Duodenal mucosa (tissue), 2 donors: Measurements from ENCODE around the gene MYOM1.
"Not testable (repeated sequence)": the region's sequence is repeated elsewhere in the genome, so short reads cannot be mapped to it uniquely, and the experiment has no call there.

ENCODE experiments used
- H3K27ac ChIP-seq: one replicate; pipeline ENCODE4 v1.7.0; 2013; ENCODE audit warnings: low read depth, low read length
- H3K27me3 ChIP-seq, 2 donors: one replicate each; pipeline ENCODE4 v1.7.0; 2013; ENCODE audit warnings: low read length in 2 of 2, control low read depth in 1 of 2; ENCODE audit not compliant: insufficient read depth in 2 of 2, control insufficient read depth in 1 of 2
- H3K36me3 ChIP-seq, 2 donors: one replicate each; pipeline ENCODE4 v1.7.0; 2013; ENCODE audit warnings: low read length in 2 of 2, control low read depth in 1 of 2; ENCODE audit not compliant: insufficient read depth in 2 of 2, control insufficient read depth in 1 of 2
- H3K4me1 ChIP-seq, 2 donors: one replicate each; pipeline ENCODE4 v1.7.0; 2013; ENCODE audit warnings: low read length in 2 of 2, control low read depth in 1 of 2; ENCODE audit not compliant: insufficient read depth in 2 of 2, control insufficient read depth in 1 of 2
- H3K4me3 ChIP-seq, 2 donors: one replicate each; pipeline ENCODE4 v1.7.0; 2013; ENCODE audit warnings: low read length in 2 of 2, low read depth in 1 of 2
- H3K9ac ChIP-seq, 2 donors: one replicate each; pipeline ENCODE4 v1.7.0; 2013; ENCODE audit warnings: low read length in 2 of 2, low read depth in 1 of 2
- H3K9me3 ChIP-seq, 2 donors: one replicate each; pipeline ENCODE4 v1.7.0; 2013; ENCODE audit warnings: low read length in 2 of 2, control low read depth in 1 of 2; ENCODE audit not compliant: control insufficient read depth in 1 of 2

MYOM1 gene

GRCh38 chr18:3040173-3040572 is 179.6 kb downstream of the MYOM1 start:
- H3K4me3 ChIP-seq: no peak overlapping the region
- H3K4me1 ChIP-seq: peaks cover 21 to 25% of the 10 kb centered on the region in 2 donors
- no peak overlapping the region for H3K27ac ChIP-seq
- H3K9ac ChIP-seq: no peak overlapping the region
- H3K9me3 ChIP-seq: no peaks in the 10 kb centered on the region
- H3K27me3 ChIP-seq: no peaks in the 10 kb centered on the region
- no peaks in the 10 kb centered on the region for H3K36me3 ChIP-seq

GRCh38 chr18:3037423-3037915 is 182.3 kb downstream of the MYOM1 start:
- H3K9ac ChIP-seq: no peak overlapping the region
- no peak overlapping the region for H3K4me3 ChIP-seq
- no peaks in the 10 kb centered on the region for H3K36me3 ChIP-seq
- peaks cover 10 to 13% of the 10 kb centered on the region in 2 donors for H3K4me1 ChIP-seq
- H3K27ac ChIP-seq: peak overlapping the region; percentile 13
- no peaks in the 10 kb centered on the region for H3K27me3 ChIP-seq
- no peaks in the 10 kb centered on the region for H3K9me3 ChIP-seq

- no peak overlapping the region for H3K4me3 ChIP-seq
- no peak overlapping the region for H3K9ac ChIP-seq
- H3K4me1 ChIP-seq: peaks cover 7 to 9% of the 10 kb centered on the region in 2 donors
These were observed 183.7 kb downstream of the MYOM1 start for GRCh38 chr18:3036108-3036507.

GRCh38 chr18:3035635-3036034 is 184.1 kb downstream of the MYOM1 start:
- no peak overlapping the region for H3K27ac ChIP-seq
- no peaks in the 10 kb centered on the region for H3K27me3 ChIP-seq
- no peaks in the 10 kb centered on the region for H3K9me3 ChIP-seq
- H3K4me3 ChIP-seq: no peak overlapping the region
- H3K36me3 ChIP-seq: no peaks in the 10 kb centered on the region
- peaks cover 7 to 9% of the 10 kb centered on the region in 2 donors for H3K4me1 ChIP-seq
- H3K9ac ChIP-seq: no peak overlapping the region

More at GRCh38 chr18:3036108-3036507, 183.7 kb downstream of the MYOM1 start:
- no peaks in the 10 kb centered on the region for H3K36me3 ChIP-seq
- H3K9me3 ChIP-seq: no peaks in the 10 kb centered on the region
- H3K27me3 ChIP-seq: no peaks in the 10 kb centered on the region
- no peak overlapping the region for H3K27ac ChIP-seq

- no peaks in the 10 kb centered on the region for H3K27me3 ChIP-seq
- peaks cover 17 to 22% of the 10 kb centered on the region in 2 donors for H3K4me1 ChIP-seq
- H3K27ac ChIP-seq: no peak overlapping the region
- H3K9me3 ChIP-seq: no peaks in the 10 kb centered on the region
- no peaks in the 10 kb centered on the region for H3K36me3 ChIP-seq
- no peak overlapping the region for H3K9ac ChIP-seq
- H3K4me3 ChIP-seq: no peak overlapping the region
These were observed 187.0 kb downstream of the MYOM1 start for GRCh38 chr18:3032721-3033120.

- Histone ChIP-seq H3K9ac (peak overlapping the region in 1 of 2 donors; percentile 54), H3K4me3 (peak overlapping the region in 1 of 2 donors; percentile 50), H3K36me3 (no peaks in the 10 kb centered on the region), H3K9me3 (no peaks in the 10 kb centered on the region), H3K4me1 (peaks cover 21 to 38% of the 10 kb centered on the region in 2 donors), H3K27ac (no peak overlapping the region), H3K27me3 (no peaks in the 10 kb centered on the region)
These were observed 190.4 kb downstream of the MYOM1 start for GRCh38 chr18:3029215-3029952.

GRCh38 chr18:3028115-3028514 is 191.7 kb downstream of the MYOM1 start:
- not testable (repeated sequence) for H3K27me3 ChIP-seq, H3K36me3 ChIP-seq, H3K9ac ChIP-seq, H3K9me3 ChIP-seq, H3K27ac ChIP-seq, H3K4me3 ChIP-seq
- peaks cover 21 to 38% of the 10 kb centered on the region in 2 donors for H3K4me1 ChIP-seq

- peak overlapping the region in 1 of 2 donors; percentile 12 for H3K9ac ChIP-seq
- H3K27ac ChIP-seq: no peak overlapping the region
- H3K36me3 ChIP-seq: no peaks in the 10 kb centered on the region
- H3K4me1 ChIP-seq: peaks cover 21 to 38% of the 10 kb centered on the region in 2 donors
- no peaks in the 10 kb centered on the region for H3K9me3 ChIP-seq
- no peaks in the 10 kb centered on the region for H3K27me3 ChIP-seq
- no peak overlapping the region for H3K4me3 ChIP-seq
These were observed 192.3 kb downstream of the MYOM1 start for GRCh38 chr18:3027370-3027891.

GRCh38 chr18:3025544-3025943 is 194.2 kb downstream of the MYOM1 start:
- Histone ChIP-seq H3K4me1 (peaks cover 21 to 35% of the 10 kb centered on the region in 2 donors), H3K27ac (no peak overlapping the region)

GRCh38 chr18:3023603-3024002 is 196.2 kb downstream of the MYOM1 start:
- H3K9me3 ChIP-seq, H3K4me3 ChIP-seq, H3K36me3 ChIP-seq, H3K9ac ChIP-seq, H3K27ac ChIP-seq, H3K27me3 ChIP-seq: not testable (repeated sequence)
- peaks cover 9 to 24% of the 10 kb centered on the region in 2 donors for H3K4me1 ChIP-seq

More at GRCh38 chr18:3025544-3025943, 194.2 kb downstream of the MYOM1 start:
- Histone ChIP-seq H3K36me3 (no peaks in the 10 kb centered on the region), H3K4me3 (no peak overlapping the region), H3K27me3 (no peaks in the 10 kb centered on the region), H3K9me3 (no peaks in the 10 kb centered on the region), H3K9ac (no peak overlapping the region)
